HG02973 (cell line): ENCODE results near the gene AZGP1.
A peak's percentile ranks its signal among the peaks of the same experiment; 100 is the strongest.
"Not testable (repeated sequence)": the region's sequence is repeated elsewhere in the genome, so short reads cannot be mapped to it uniquely, and the experiment has no call there.

Experiments used
- ATAC-seq: cut with Tn5 transposase; IDR thresholded peaks from one replicate; pipeline ENCODE4 v1.9.1; 2021; ENCODE audit warnings: moderate library complexity; ENCODE audit not compliant: unreplicated experiment

AZGP1 gene

DNA sequence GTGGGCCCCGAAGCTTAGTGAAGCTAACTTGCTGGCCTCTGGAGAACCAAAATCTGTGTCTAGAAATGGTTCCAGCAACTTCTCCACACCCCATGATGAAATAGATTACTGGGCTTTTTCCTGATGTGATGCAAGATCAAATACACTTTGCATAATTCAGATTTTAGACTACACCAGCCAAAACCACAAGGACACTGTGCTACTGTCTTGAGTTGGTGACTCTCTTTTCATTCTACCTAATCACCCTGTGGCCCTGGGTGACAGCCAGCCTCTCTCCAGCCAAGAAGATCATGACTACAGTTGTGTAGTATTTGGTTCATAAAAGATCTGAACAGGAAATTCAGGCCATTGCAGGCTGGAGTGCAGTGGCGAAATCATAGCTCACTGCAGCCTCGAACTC lies 22.2 kb downstream of the AZGP1 start:
- ATAC-seq = no peak

DNA sequence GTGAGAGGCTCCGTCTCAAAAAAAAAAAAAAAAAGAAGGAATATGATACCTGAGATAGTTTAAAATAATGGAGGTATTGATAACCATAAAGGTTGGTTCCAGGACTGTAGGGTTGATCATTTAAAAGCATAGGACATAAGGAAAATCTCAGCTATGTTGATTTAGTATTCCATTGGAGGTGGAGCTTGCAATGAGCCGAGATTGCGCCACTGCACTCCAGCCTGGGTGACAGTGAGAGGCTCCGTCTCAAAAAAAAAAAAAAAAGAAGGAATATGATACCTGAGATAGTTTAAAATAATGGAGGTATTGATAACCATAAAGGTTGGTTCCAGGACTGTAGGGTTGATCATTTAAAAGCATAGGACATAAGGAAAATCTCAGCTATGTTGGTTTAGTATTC lies 23.2 kb downstream of the AZGP1 start:
- not testable (repeated sequence) for ATAC-seq

DNA sequence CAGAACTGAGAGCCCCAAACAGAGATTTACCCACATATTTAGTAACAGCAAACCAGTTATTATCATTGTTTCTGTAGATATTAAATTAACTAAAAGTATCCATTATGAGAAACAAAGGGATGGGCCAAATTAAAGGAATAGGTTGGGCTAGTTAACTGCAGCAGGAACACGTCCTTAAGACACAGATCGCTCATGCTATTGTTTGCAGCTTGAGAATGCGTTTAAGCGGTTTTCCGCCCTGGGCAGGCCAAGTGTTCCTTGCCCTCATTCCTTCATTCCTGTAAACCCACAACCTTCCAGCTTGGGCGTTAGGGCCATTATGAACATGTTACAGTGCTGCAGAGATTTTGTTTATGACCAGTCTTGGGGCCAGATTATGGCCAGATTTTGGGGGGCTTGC lies 25.0 kb downstream of the AZGP1 start:
- ATAC-seq = not testable (repeated sequence)

DNA sequence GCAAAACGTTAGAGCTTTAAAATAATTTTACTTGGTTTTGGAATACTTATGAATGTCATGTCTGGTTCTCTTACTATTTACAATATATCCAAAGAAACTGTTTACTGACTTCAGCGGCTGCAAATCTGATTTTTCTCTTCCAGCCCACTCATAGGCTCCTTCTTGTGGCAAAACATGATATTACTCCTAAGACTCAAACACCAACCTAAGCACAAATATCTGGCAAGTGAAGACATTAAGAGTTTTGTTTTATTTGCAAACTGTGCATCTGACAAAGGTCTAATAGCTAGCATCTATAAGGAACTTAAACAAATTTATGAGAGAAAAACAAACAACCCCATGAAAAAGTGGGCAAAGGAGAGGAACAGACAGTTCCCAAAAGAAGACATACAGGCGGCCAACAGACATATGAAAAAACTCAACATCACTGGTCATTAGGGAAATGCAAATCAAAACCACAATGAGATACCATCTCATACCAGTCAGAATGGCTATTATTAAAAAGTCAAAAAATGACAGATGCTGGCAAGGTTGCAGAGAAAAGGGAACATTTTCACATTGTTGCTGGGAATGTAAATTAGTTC lies 26.1 kb downstream of the AZGP1 start:
- ATAC-seq = no peak

DNA sequence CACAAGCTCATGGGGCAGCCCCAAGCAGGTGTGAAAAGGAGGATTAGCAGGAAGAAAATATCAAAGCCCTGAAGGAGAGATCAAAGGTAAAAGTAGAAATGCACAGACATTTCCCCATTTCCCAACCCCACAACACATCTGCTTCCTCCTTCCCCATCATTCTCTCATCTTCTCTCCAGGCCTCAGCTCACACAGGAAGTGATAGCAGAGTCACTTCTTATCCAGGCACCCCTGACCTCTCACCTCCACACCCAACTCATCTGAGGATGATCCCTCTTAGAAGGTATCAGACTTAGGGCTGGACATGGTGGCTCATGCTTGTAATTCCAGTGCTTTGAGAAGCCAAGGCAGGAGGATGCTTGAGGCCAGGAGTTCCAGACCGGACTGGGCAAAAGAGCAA lies 28.2 kb downstream of the AZGP1 start:
- no peak for ATAC-seq

DNA sequence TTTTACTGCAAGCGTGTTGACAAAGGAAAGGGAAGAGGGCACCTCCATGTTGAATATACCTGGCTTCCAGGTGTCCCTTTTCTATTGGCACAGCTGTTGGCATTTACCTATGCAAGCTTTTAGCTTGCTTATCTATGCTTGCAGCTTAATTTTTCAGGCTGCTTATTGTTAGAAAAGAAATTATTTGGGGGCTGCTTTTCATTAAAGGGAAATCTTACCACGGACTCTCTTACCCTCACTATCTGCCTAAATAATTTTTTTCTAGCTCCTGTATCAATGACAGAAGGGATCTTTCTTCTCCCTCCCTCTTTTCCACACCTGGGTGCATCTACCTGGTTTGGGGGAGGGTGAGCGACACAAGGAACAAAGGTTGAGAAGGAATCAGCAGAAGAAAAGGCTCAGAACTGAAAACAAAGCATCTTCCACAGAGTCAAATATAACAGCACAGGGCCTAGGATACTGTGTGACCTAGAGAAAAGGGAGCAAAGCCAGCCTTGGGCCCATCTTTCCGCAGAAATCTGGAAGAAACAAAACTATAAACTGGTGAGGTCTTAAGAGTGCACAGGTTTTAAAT lies 31.2 kb downstream of the AZGP1 start:
- no peak for ATAC-seq

DNA sequence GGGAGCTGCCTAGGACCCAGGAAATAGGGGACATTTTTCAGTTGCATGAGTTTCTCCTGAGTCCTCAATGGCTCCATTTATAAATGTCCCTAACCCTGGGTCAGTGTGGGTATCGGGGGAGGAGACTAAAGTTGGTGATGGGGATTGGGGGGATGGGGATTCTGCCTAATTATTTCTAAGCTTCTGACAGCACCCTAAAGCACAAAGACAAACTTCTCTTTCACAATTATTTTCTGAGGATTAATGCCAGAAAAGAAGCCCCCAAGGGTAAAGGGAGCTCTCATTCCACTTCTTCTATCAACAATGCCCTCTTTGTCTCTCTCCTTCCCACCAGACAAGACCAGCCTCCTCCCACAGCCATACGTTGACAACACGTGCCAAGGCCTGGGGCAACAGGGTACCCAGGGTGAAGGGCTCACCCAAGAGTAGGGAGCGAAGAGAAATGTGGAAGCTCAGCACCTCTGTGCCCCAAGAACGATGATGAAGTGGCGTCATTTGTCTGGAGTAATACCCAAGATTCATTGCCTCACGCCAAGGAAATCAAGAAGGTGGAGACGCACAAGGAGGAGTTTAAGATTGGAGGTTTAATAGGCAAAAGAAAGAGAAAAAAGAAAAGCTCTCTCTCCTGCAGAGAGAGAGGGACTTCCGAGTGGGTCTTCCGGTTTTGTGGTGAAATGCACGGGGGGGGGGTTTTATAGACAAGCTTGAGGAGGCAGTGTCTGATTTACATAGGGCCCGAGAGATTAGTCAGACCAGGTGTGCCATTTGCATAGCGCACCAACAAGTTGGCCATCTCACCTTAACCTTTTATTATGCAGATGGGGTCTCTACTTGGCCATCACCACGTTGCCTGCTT lies 32.0 kb downstream of the AZGP1 start:
- no peak for ATAC-seq

DNA sequence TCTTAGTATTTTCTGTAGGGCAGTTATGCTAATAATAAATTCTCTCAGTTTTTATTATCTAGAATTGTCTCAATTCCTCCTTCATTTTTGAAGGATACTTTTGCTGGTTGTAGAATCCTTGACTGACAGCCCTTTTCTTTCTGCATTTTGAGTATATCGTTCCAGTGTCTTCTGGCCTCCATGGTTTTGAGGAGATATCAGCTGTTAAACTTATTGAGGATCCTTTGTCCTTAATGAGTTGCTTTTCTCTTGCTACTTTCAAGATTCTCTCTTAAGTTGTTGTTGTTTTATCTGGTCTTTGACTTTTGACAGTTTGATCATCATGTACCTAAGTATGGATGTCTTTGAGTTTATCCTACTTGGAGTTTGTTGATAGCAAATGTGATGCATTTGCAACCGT lies 37.5 kb downstream of the AZGP1 start:
- ATAC-seq = no peak

DNA sequence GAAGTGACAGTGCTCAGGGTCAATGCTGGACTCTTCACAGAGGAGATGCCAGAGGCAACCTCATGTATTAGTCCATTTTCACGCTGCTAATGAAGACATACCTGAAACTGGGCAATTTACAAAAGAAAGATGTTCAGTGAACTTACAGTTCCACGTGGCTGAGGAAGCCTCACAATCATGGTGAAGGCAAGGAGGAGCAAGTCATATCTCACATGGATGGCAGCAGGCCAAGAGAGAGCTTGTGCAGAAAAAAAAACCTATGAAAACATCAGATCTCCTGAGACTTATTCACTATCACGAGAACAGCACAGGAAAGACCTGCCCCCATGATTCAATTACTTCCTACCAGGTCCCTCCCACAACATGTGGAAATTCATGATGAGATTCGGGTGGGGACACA lies 40.8 kb downstream of the AZGP1 start:
- ATAC-seq = not testable (repeated sequence)

DNA sequence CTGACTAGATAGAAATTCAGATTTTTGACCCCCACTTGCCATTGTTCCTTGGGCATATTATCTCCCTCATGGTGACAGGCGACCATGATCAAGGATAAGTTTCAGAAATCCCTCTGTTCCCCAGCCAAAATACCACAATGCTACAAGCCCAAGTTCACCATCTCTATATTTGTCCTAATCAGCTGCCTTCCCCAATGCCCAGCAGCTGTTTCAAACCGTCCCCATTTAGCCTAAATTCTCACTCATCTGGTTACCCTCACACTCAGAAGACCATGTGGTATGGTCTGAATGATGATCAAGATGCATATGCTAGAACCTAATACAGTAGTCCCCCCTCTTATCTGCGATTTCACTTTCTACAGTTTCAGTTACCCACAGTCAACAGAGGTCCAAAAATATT lies 45.5 kb downstream of the AZGP1 start:
- ATAC-seq = no peak

DNA sequence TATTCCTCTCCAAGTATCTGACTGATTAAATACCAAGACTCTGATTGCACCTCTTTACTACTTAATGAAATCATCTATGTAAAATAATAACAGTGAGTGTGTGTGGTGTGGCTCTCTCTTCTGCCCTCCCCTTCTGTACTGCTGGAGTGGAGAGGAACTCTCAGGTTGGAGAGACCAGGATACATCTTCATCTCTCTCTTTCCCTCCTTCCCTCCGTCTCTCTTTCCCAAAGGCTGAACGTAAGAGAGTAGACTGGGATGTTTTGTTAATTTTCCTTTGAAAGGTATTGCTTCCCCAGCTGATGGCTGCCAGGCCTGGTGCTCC lies 46.1 kb downstream of the AZGP1 start:
- no peak for ATAC-seq

DNA sequence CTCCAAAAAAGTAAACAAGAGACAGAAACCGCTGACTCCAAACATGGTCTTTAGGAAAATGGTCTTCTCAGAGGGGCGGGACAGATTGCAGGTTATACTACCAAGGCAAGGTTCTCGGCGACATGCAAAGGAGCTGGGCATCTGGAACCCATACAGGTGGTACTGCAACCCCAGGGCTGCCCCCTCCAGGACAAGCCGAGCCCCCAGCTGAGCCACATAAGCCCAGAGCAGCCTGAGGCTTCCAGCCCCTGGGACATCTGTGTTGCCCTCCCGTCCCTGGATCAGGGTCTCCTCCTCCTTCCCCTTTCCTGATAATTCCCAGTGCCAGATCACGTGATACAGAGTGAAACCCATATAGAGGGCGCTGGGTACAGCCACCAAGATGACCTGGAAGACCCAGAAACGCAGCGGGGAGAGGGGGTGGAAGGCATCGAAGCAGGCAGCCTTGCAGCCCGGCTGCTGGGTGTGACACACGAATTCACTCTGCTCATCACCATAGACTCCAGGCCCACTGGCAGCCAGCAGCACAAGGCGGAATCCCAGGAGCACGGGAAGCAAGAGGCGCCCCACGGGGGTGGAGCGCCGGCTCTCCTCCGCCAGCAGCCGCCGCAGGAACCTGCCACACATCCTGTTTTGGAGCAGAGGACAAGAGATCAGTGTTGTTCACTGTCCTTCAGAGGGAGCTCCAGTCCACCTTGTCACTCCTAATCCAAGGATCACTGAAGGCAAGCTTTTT lies 46.7 kb downstream of the AZGP1 start, which contains the start of gene GJC3:
Gene GJC3 (minus strand): TSS at position 627 of the 736 bp plus-strand sequence. CDS start 0 bp downstream, at position 627.
- ATAC-seq = no peak

DNA sequence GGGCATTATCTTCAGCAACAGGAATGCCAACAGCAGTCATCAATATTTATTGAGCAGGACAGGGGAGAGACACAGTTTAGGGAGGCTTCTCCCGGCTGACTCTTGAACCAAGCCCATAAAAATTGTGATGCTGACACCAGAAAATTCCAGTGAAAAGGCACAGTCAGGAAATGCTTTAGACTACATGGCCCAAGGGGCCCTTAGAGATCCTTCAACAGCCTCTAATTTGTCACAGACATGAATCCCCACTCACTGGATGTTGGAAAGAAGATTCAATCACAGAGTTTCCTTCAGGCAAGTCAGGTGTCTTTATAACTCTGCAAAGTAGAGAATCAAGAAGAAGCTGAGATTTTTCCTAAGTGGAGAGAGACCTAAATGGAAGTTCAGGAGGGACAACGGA lies 47.6 kb downstream of the AZGP1 start:
- ATAC-seq = no peak

DNA sequence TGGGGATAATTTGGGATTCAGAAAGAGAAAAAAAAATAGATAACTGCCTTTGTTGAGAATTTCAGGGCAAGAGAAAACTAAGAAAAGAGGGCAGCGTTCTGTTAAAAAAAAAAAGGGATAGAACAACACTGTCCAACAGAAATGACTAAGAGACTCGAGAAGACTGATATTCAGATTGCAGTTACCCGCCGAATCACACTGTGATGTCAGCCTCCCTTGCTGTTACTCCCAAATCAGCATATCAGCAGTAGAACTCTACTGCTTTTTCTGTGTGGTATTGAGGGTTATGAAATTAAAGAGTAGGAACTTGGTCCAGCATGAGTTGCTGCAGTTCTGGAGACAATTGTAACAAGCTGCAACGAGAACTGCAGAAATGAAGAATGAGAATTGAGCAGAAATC lies 48.3 kb downstream of the AZGP1 start:
- no peak for ATAC-seq

DNA sequence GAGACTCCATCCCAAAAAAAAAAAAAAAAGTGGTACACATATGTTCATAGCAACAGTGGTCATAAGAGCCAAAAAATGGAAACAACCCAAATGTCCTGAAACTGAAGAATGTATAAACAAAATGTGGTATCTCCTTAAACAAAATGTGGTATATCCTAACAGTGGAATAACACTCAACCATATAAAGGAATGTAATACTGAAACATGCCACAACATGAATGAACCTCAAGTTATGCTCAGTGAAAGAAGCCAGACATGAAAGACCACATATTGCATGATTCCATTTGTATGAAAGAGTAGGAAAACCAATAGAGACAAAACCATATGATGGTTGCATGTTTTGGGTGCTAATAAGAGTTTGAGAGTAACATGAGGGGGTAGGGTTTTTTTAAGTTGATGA lies 49.5 kb downstream of the AZGP1 start:
- ATAC-seq = no peak

DNA sequence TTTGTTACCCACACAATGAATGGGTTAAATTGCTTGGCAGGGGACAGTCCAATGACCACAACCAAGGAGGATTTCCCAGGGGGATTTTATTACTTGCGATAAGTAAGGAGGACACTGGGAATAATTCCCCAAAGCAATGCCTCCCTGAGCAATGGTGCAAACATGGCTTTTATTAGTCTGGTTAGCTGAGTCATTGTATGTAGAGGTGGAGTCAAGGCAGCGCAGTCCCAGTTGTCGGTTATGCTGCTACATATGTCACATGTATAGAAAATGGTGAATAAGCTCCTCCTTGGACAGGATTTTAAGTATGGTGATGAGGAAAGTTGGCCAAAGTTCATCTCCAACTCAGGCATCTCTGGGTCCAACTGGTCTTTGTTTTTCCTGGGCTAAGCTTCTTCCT lies 52.6 kb downstream of the AZGP1 start:
- ATAC-seq = no peak

DNA sequence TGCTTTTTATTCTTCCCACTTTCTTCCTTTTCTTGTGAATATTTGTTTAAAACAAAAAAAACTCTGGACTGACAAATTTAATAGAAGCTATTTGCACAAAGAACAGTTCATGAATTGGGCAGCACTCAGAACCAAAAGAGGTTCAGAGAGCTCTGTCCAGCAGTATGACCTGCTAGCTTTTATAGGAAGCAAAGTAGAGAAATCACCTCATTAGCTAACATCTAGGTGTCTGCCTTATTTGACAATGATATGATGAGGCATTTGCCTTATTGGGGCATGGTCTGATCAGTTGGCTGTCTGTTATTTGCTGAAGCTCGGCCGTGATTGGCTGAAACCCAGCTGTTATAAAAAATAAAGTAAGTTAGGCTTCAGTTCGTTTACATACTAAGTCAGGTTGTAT lies 55.7 kb downstream of the AZGP1 start:
- no peak for ATAC-seq

DNA sequence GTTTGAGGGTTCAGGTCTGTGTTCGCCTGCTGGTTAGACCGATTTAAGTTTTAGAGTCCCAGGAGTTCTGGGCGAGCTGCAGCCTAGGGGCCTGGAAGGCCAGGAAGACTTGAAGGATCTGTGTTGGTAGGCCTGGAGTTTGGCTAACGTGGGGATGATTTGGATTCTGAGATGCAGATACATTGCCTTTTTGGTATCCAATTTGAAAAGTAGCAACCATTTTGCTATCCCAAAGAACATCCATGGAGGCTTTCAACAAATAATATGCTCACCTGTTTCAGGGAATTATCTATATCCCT lies 56.1 kb downstream of the AZGP1 start:
- ATAC-seq = no peak

DNA sequence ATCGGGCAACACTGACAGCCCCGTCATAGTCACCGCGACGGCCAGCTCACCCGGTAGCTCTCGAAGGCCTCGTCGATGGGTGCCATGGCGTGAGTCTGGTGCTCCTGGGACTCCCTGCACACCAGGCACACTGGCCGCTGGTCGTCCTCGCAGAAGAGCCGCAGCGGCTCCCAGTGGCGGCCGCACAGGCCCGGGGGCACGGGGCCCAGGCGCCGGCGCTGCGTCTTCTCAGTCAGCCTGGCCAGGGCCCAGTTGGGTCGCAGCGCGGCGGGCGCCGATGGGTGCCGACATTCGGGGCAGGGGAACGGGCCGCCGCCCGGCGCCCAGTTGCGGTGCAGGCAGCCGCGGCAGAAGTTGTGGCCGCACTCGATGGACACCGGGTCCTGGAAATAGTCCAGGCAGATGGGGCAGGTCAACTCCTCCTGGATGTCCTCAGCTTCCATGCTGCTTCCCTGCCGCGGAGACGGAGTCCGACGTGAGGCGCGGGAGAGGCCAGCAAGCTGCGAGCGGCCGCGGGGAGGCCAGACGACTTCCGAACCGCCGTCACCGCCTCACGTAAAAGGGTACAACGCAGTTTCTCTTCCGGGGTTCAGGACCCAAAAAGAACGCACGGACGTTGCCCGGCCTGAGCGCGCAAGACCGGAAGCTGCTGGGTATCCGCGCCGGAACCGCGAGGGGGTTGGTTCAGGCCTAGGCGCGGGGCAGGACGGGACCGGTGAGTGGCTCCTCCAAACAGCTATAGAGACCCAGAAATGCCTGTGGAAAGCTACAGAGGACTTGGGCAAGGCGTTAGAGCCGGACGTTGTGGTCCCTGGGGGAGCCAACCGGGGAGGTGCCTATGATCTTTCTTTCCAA lies 56.6 kb downstream of the AZGP1 start, which contains the start of gene TRIM4:
Gene TRIM4 (minus strand): TSS at position 572 of the 855 bp plus-strand sequence. CDS start 129 bp downstream, at position 443.
- ATAC-seq = peak; percentile 92
